GM12878 (cell line): ENCODE measurements around the gene RERE. TPM values are rescaled to one million over a fixed set of nuclear protein-coding genes. Genes with fewer than 3 reads are reported as not detected.
"Not testable (repeated sequence)": the region's sequence is repeated elsewhere in the genome, so short reads cannot be mapped to it uniquely, and the experiment has no call there.

Experiments used
- ATAC-seq: fragments of 200-7000 bp; cut with Tn5 transposase; 3 replicates; pipeline ENCODE4 v1.9.1; 2020; ENCODE audit warnings: mild to moderate bottlenecking, moderate library complexity
- BruUV-seq: library from RNA; stranded (reverse); fragments of 400-500 nt; replicated peaks from 2 replicates; lab custom pipeline; 2021; lab: Mats Ljungman, UMichigan
- CTCF ChIA-PET: fragments of 300-600 bp; sonication (Branson Sonifier 250); formaldehyde crosslinking; extraction: SDS; loops from one replicate; lab custom pipeline; 2021; ENCODE audit warnings: inconsistent platforms; lab: Yijun Ruan, JAX
- POLR2A ChIA-PET: fragments of 350-600 bp; formaldehyde crosslinking; extraction: SDS; loops from one replicate; lab custom pipeline; 2021; ENCODE audit warnings: inconsistent platforms; lab: Charles Lee
- RAD21 ChIA-PET: fragments of 300-600 bp; sonication (Branson Sonifier 250); formaldehyde crosslinking; loops from one replicate; lab custom pipeline; 2023; ENCODE audit warnings: antibody characterized with exemption; ENCODE audit not compliant: unreplicated experiment; lab: Charles Lee
- SMC1A ChIA-PET: fragments of 300-600 bp; sonication (Branson Sonifier 250); formaldehyde crosslinking; loops from one replicate; lab custom pipeline; 2023; ENCODE audit not compliant: unreplicated experiment, uncharacterized antibody; lab: Charles Lee
- DNase-seq: peaks from one replicate; pipeline ENCODE4 v3.0.0-alpha.2; 2011; ENCODE audit warnings: low read depth, low spot score
- FAIRE-seq: peaks from 3 replicates; lab custom pipeline; 2011; peaks lifted over from hg19 to GRCh38; lab: Jason Lieb, UNC
- H2AFZ ChIP-seq: 2 replicates; pipeline ENCODE4 v1.6.0; 2011; ENCODE audit warnings: low read depth, low read length, control low read depth; ENCODE audit not compliant: control insufficient read depth
- H3K27ac ChIP-seq: 2 replicates; pipeline ENCODE4 v1.5.1; 2011; ENCODE audit warnings: control low read depth; ENCODE audit not compliant: control insufficient read depth, insufficient read depth
- H3K27me3 ChIP-seq, 2 experiments: replicated peaks in 1 of 2; 2 replicates each; pipeline versions ENCODE4 v1.6.0 to v1.6.1; 2011; ENCODE audit warnings: low read length in 1 of 2; ENCODE audit not compliant: control insufficient read depth in 2 of 2, insufficient read depth in 2 of 2
- H3K36me3 ChIP-seq, 2 experiments: 2 replicates each; pipeline ENCODE4 v1.5.1; 2011; ENCODE audit warnings: low read length in 1 of 2; ENCODE audit not compliant: control insufficient read depth in 2 of 2, insufficient read depth in 2 of 2
- H3K4me1 ChIP-seq: 2 replicates; pipeline ENCODE4 v1.6.1; 2011; ENCODE audit warnings: mild to moderate bottlenecking, low read length, moderate library complexity, mixed read lengths; ENCODE audit not compliant: control insufficient read depth, insufficient read depth
- H3K4me2 ChIP-seq: 2 replicates; pipeline ENCODE4 v1.6.0; 2011; ENCODE audit warnings: control low read depth; ENCODE audit not compliant: control insufficient read depth, insufficient read depth
- H3K4me3 ChIP-seq: fragments of 200-600 bp; sonication (generic); 2 replicates; pipeline ENCODE4 v1.5.1; 2016
- H3K79me2 ChIP-seq: 2 replicates; pipeline ENCODE4 v1.6.0; 2011; ENCODE audit warnings: low read length; ENCODE audit not compliant: control insufficient read depth, insufficient read depth
- H3K9ac ChIP-seq: 2 replicates; pipeline ENCODE4 v1.8.0; 2011; ENCODE audit warnings: low read length, control low read depth, mixed read lengths; ENCODE audit not compliant: control insufficient read depth, insufficient read depth
- H3K9me3 ChIP-seq: replicated peaks from 3 replicates; pipeline ENCODE4 v1.5.1; 2011; ENCODE audit warnings: mild to moderate bottlenecking, low read length; ENCODE audit not compliant: control insufficient read depth, insufficient read depth
- H4K20me1 ChIP-seq: 2 replicates; pipeline ENCODE4 v1.6.0; 2011; ENCODE audit not compliant: control insufficient read depth, insufficient read depth
- ASH2L ChIP-seq: fragments of 300-600, 200-600 bp; sonication (generic); IDR thresholded peaks from 2 replicates; pipeline ENCODE4 v1.6.1; 2017; ENCODE audit warnings: low read depth, mild to moderate bottlenecking, borderline replicate concordance
- IRF5 ChIP-seq: fragments of 450-650 bp; IDR thresholded peaks from 2 replicates; pipeline ENCODE4 v1.6.1; 2017; ENCODE audit warnings: borderline replicate concordance
- NFIC ChIP-seq: IDR thresholded peaks from 2 replicates; pipeline ENCODE4 v1.6.1; 2012; ENCODE audit warnings: low read depth, mild to moderate bottlenecking, inconsistent platforms, low read length, moderate library complexity
- NFXL1 ChIP-seq: fragments of 450-650 bp; IDR thresholded peaks from 2 replicates; pipeline ENCODE4 v1.6.1; 2017; ENCODE audit warnings: antibody characterized with exemption, mild to moderate bottlenecking, borderline replicate concordance
- NKRF ChIP-seq: fragments of 450-650 bp; conservative IDR thresholded peaks from 2 replicates; pipeline ENCODE4 v1.6.1; 2017; ENCODE audit warnings: mild to moderate bottlenecking, moderate library complexity
- RCOR1 ChIP-seq: conservative IDR thresholded peaks from 2 replicates; pipeline ENCODE4 v1.6.1; 2012; ENCODE audit warnings: low read depth, low read length, improper control_type of control experiment
- SUZ12 ChIP-seq: fragments of 200-600 bp; sonication (generic); IDR thresholded peaks from one replicate; pipeline ENCODE4 v1.6.1; 2018; ENCODE audit warnings: antibody characterized with exemption, mild to moderate bottlenecking; ENCODE audit not compliant: unreplicated experiment
- TCF3 ChIP-seq: IDR thresholded peaks from 2 replicates; pipeline ENCODE4 v1.6.1; 2012; ENCODE audit warnings: low read depth, mild to moderate bottlenecking, low read length, borderline replicate concordance; ENCODE audit not compliant: insufficient read depth
- ZNF622 ChIP-seq: fragments of 450-650 bp; IDR thresholded peaks from 2 replicates; pipeline ENCODE4 v1.6.1; 2017; ENCODE audit warnings: mild to moderate bottlenecking, inconsistent platforms
- WGBS: methylation state at CpG from one replicate; pipeline ENCODE4 v1.1.6; 2016; ENCODE audit warnings: low lambda C conversion rate; ENCODE audit not compliant: insufficient replicate concordance, insufficient coverage; ENCODE audit errors: missing lambda C conversion rate; 5-methylcytosine and 5-hydroxymethylcytosine counted together
- in situ Hi-C: fragments of 300-500 bp; cut with MboI; formaldehyde crosslinking; loops from 9 replicates; pipeline ENCODE4 v1.14.3; 2018; ENCODE audit warnings: mixed read lengths
- intact Hi-C: fragments of 100-400 bp; cut with micrococcal nuclease; formaldehyde crosslinking; loops from one replicate; pipeline ENCODE4 v1.14.2; 2022; ENCODE audit not compliant: unreplicated experiment
- polyA plus RNA-seq, 11 experiments: library from polyadenylated mRNA; depleted of rRNA in 4 of 11; unstranded in 6 of 11; stranded (reverse) in 5 of 11; fragments of >200 nt; fragmentation: Nextera tagmentation in 4 of 11; fragmentation: Illumina TruSeq in 1 of 11; extraction: Ambion mirVana in 4 of 11; extraction: Trizol in 1 of 11; gene quantifications; 1 replicate in 1 of 11; 2 replicates in 10 of 11; pipeline versions ENCODE4 v1.2.1 to v1.2.3, GENCODE V29; 2011 to 2016; ENCODE audit warnings: inconsistent platforms in 2 of 11, missing spikeins in 2 of 11, low read depth in 1 of 11
- total RNA-seq, 4 experiments: library from RNA; depleted of rRNA in 3 of 4; stranded (reverse); fragments of >200 nt in 3 of 4; fragmentation: Illumina TruSeq in 1 of 4; extraction: Trizol in 1 of 4; gene quantifications; 2 replicates each; pipeline versions ENCODE4 v1.2.1 to v1.2.3, GENCODE V29; 2013 to 2021

The RERE gene
- total and polyA plus RNA-seq, 10 of the 15 experiments (the other 5 are each of a cell fraction or from before 2014, with no cell fraction given), result 5.2 to 60.5 (median 20.2) TPM

- H3K79me2 ChIP-seq, H2AFZ ChIP-seq, intact Hi-C loops, H3K4me2 ChIP-seq, BruUV-seq, H3K9me3 ChIP-seq, POLR2A ChIA-PET, H3K4me1 ChIP-seq, CTCF ChIA-PET, H3K9ac ChIP-seq, H3K36me3 ChIP-seq, RAD21 ChIA-PET, H3K27me3 ChIP-seq, H3K27ac ChIP-seq, FAIRE-seq, in situ Hi-C loops, ATAC-seq, H4K20me1 ChIP-seq, H3K4me3 ChIP-seq, DNase-seq: not testable (repeated sequence)
- SMC1A ChIA-PET, result interaction anchor here (0.9 kb wide), 1 partner anchor 12 kb away, joined by 3 read pairs; no protein-coding TSS in a partner anchor
- 92% methylated on average over 2 of the region's 4 CpGs for WGBS
These were observed 314.5 kb downstream of the RERE start for GRCh38 chr1:8502949-8503348.

- in situ Hi-C loops, result no loop called here
- ATAC-seq (peak; percentile 25; the same call in 2 of the 3 replicates), FAIRE-seq (no peak), DNase-seq (no peak)
- Histone ChIP-seq H3K27me3 (no peaks in the 10 kb centered on the region), H3K9me3 (peaks cover 2% of the 10 kb centered on the region; the same call in 2 of the 3 replicates), H3K27ac (peak overlapping the region; percentile 68), H3K4me2 (no peak overlapping the region), H3K4me3 (no peak overlapping the region), H3K79me2 (no peaks in the 10 kb centered on the region), H3K4me1 (peaks cover 43% of the 10 kb centered on the region), H4K20me1 (no peaks in the 10 kb centered on the region), H2AFZ (no peak overlapping the region), H3K36me3 (peaks cover 2% of the 10 kb centered on the region in 2 experiments; a peak in 3 of 4 replicates), H3K9ac (no peak overlapping the region)
- TF ChIP-seq ASH2L (no peak), ZNF622 (no peak), NFXL1 (no peak), NKRF (no peak), RCOR1 (no peak), IRF5 (no peak), SUZ12 (no peak), TCF3 (no peak), NFIC (no peak)
- whole genome bisulfite sequencing, result 23% methylated on average over 3 of the region's 3 CpGs
- intact Hi-C loops, result no loop called here
- BruUV-seq, result no TSS peak
- ChIA-PET POLR2A (interaction anchor here (0.5 kb wide), 1 partner anchor 24 kb away, joined by 4 read pairs; no protein-coding TSS in a partner anchor), CTCF (interaction anchor here (0.7 to 1.6 kb wide), 3 partner anchors 14 to 28 kb away, joined by 3 to 5 read pairs (median 4); no protein-coding TSS in a partner anchor), RAD21 (interaction anchor here (1.1 kb wide), 1 partner anchor 70 kb away, joined by 4 read pairs; no protein-coding TSS in a partner anchor), SMC1A (interaction anchor here (0.9 to 1.8 kb wide), 8 partner anchors 14 to 204 kb away, joined by 3 to 6 read pairs (median 4); no protein-coding TSS in a partner anchor)
These were observed 320.1 kb downstream of the RERE start for GRCh38 chr1:8497210-8497819.
